H1 (cell line): ENCODE measurements around the gene PSMD5. TPM values are rescaled to one million over a fixed set of nuclear protein-coding genes. Genes with fewer than 3 reads are reported as not detected.

Source experiments
- CTCF ChIA-PET: fragments of 300-600 bp; sonication (Branson Sonifier 250); formaldehyde crosslinking; loops from one replicate; lab custom pipeline; 2021; ENCODE audit not compliant: partially characterized antibody; lab: Charles Lee
- POLR2A ChIA-PET: fragments of 300-600 bp; sonication (Branson Sonifier 250); formaldehyde crosslinking; loops from one replicate; lab custom pipeline; 2021; ENCODE audit warnings: inconsistent platforms; ENCODE audit not compliant: partially characterized antibody; lab: Charles Lee
- DNase-seq, 2 experiments: peaks; one replicate each; pipeline versions ENCODE4 v3.0.0 to v3.0.0-alpha.2; 2010 to 2022; ENCODE audit warnings: low spot score in 2 of 2, low read depth in 1 of 2, mixed read lengths in 1 of 2
- FAIRE-seq: peaks from 2 replicates; lab custom pipeline; 2011; peaks lifted over from hg19 to GRCh38; lab: Jason Lieb, UNC
- H2AFZ ChIP-seq: 2 replicates; pipeline ENCODE4 v1.8.1; 2012; ENCODE audit warnings: low read length, inconsistent platforms
- H2AK5ac ChIP-seq: 2 replicates; pipeline ENCODE4 v1.6.1; 2013; ENCODE audit warnings: low read depth, low read length
- H2BK120ac ChIP-seq: replicated peaks from 2 replicates; pipeline ENCODE3; 2013; ENCODE audit warnings: low read depth, low read length, inconsistent platforms
- H2BK12ac ChIP-seq: 2 replicates; pipeline ENCODE4 v1.6.1; 2013; ENCODE audit warnings: low read depth, low read length
- H2BK15ac ChIP-seq: 2 replicates; pipeline ENCODE4 v1.6.1; 2013; ENCODE audit warnings: low read length
- H2BK20ac ChIP-seq: 2 replicates; pipeline ENCODE4 v1.6.1; 2013; ENCODE audit warnings: low read length
- H2BK5ac ChIP-seq: 2 replicates; pipeline ENCODE4 v1.6.1; 2013; ENCODE audit warnings: low read depth, low read length
- H3K14ac ChIP-seq: 2 replicates; pipeline ENCODE4 v1.6.1; 2013; ENCODE audit warnings: inconsistent platforms; ENCODE audit not compliant: insufficient read length
- H3K18ac ChIP-seq: 2 replicates; pipeline ENCODE4 v1.6.1; 2013; ENCODE audit warnings: low read length; ENCODE audit errors: extremely low read depth
- H3K23ac ChIP-seq: 2 replicates; pipeline ENCODE4 v1.6.1; 2013; ENCODE audit warnings: inconsistent platforms; ENCODE audit not compliant: insufficient read length
- H3K23me2 ChIP-seq: 2 replicates; pipeline ENCODE4 v1.6.1; 2013; ENCODE audit warnings: low read depth, low read length
- H3K27ac ChIP-seq: 2 replicates; pipeline ENCODE4 v1.6.1; 2011; ENCODE audit warnings: low read depth, low read length, inconsistent platforms
- H3K27me3 ChIP-seq, 4 experiments: replicated peaks in 1 of 4; 1 replicate in 1 of 4; 2 replicates in 3 of 4; pipeline versions ENCODE4 v1.6.1 to v1.8.1; 2011 to 2013; ENCODE audit warnings: low read length in 3 of 4, mild to moderate bottlenecking in 3 of 4, inconsistent platforms in 2 of 4, mixed read lengths in 2 of 4, moderate library complexity in 1 of 4; ENCODE audit not compliant: control insufficient read depth in 3 of 4, insufficient read depth in 3 of 4; ENCODE audit errors: extremely low read depth in 1 of 4
- H3K36me3 ChIP-seq, 4 experiments: 2 replicates each; pipeline versions ENCODE4 v1.6.1 to v1.8.1; 2011 to 2013; ENCODE audit warnings: mild to moderate bottlenecking in 4 of 4, low read length in 3 of 4, moderate library complexity in 2 of 4, control low read depth in 1 of 4, inconsistent platforms in 1 of 4; ENCODE audit not compliant: insufficient read depth in 4 of 4, control insufficient read depth in 2 of 4
- H3K4ac ChIP-seq: replicated peaks from 2 replicates; pipeline ENCODE3; 2013; ENCODE audit warnings: low read length, low read depth, mixed read lengths, inconsistent platforms; ENCODE audit not compliant: insufficient read length
- H3K4me1 ChIP-seq, 4 experiments: replicated peaks in 1 of 4; 1 replicate in 1 of 4; 2 replicates in 3 of 4; pipeline versions ENCODE4 v1.6.1 to v1.8.1; 2011 to 2013; ENCODE audit warnings: low read length in 3 of 4, inconsistent platforms in 2 of 4, mixed read lengths in 1 of 4; ENCODE audit not compliant: insufficient read depth in 4 of 4, control insufficient read depth in 3 of 4
- H3K4me2 ChIP-seq, 2 experiments: 2 replicates each; pipeline versions ENCODE4 v1.6.1 to v1.8.1; 2011 to 2013; ENCODE audit warnings: low read depth in 2 of 2, low read length in 2 of 2, control low read depth in 1 of 2, inconsistent platforms in 1 of 2, mild to moderate bottlenecking in 1 of 2; ENCODE audit not compliant: insufficient read depth in 1 of 2
- H3K4me3 ChIP-seq, 4 experiments: fragments of 200-600, 300-600 bp in 1 of 4; sonication (generic), shearing (Covaris generic), sonication (Bioruptor Twin) in 1 of 4; 2 replicates each; pipeline versions ENCODE4 v1.5.1 to v1.8.1; 2011 to 2016; ENCODE audit warnings: low read length in 4 of 4, low read depth in 3 of 4, control low read depth in 2 of 4, inconsistent platforms in 2 of 4, mild to moderate bottlenecking in 2 of 4, mixed read lengths in 1 of 4, moderate library complexity in 1 of 4; ENCODE audit not compliant: insufficient read depth in 2 of 4; ENCODE audit errors: extremely low read depth in 1 of 4
- H3K56ac ChIP-seq: replicated peaks from 2 replicates; pipeline ENCODE3; 2013; ENCODE audit warnings: low read depth, mild to moderate bottlenecking, mixed read lengths, low read length, inconsistent platforms; ENCODE audit not compliant: insufficient read length
- H3K79me1 ChIP-seq: 2 replicates; pipeline ENCODE4 v1.6.1; 2013; ENCODE audit warnings: low read depth, low read length, control low read depth
- H3K79me2 ChIP-seq, 2 experiments: 2 replicates each; pipeline versions ENCODE4 v1.6.1 to v1.8.1; 2012 to 2013; ENCODE audit warnings: low read length in 2 of 2, mild to moderate bottlenecking in 2 of 2, inconsistent platforms in 1 of 2; ENCODE audit not compliant: insufficient read depth in 2 of 2, control insufficient read depth in 1 of 2
- H3K9ac ChIP-seq, 4 experiments: replicated peaks in 1 of 4; 1 replicate in 1 of 4; 2 replicates in 3 of 4; pipeline versions ENCODE4 v1.6.1 to v1.8.1; 2011 to 2013; ENCODE audit warnings: low read depth in 3 of 4, low read length in 3 of 4, control low read depth in 2 of 4, mild to moderate bottlenecking in 2 of 4, moderate library complexity in 2 of 4, inconsistent platforms in 1 of 4; ENCODE audit errors: extremely low read depth in 1 of 4
- H3K9me3 ChIP-seq, 2 experiments: 2 replicates each; pipeline versions ENCODE4 v1.6.1 to v1.8.1; 2012 to 2013; ENCODE audit warnings: mild to moderate bottlenecking in 2 of 2, moderate library complexity in 2 of 2, control low read depth in 1 of 2, inconsistent platforms in 1 of 2, low read depth in 1 of 2, low read length in 1 of 2, mixed read lengths in 1 of 2; ENCODE audit not compliant: insufficient read depth in 2 of 2
- H4K20me1 ChIP-seq, 2 experiments: replicated peaks in 1 of 2; 2 replicates each; pipeline versions ENCODE3 to v1.8.1; 2011 to 2013; ENCODE audit warnings: inconsistent platforms in 2 of 2, low read length in 2 of 2, mild to moderate bottlenecking in 1 of 2; ENCODE audit not compliant: insufficient read depth in 2 of 2, control insufficient read depth in 1 of 2
- H4K5ac ChIP-seq: 2 replicates; pipeline ENCODE4 v1.6.1; 2013; ENCODE audit warnings: low read length, low read depth, mixed read lengths, inconsistent platforms; ENCODE audit not compliant: insufficient read length
- H4K8ac ChIP-seq: 2 replicates; pipeline ENCODE4 v1.8.0; 2013; ENCODE audit warnings: mild to moderate bottlenecking, moderate library complexity, low read length, inconsistent platforms; ENCODE audit not compliant: insufficient read depth; ENCODE audit errors: extremely low read depth
- H4K91ac ChIP-seq: replicated peaks from 2 replicates; pipeline ENCODE3; 2013; ENCODE audit warnings: low read length, mixed read lengths, inconsistent platforms; ENCODE audit not compliant: insufficient read length
- BACH1 ChIP-seq: IDR thresholded peaks from 2 replicates; pipeline ENCODE4 v1.6.1; 2012; ENCODE audit warnings: low read length, improper control_type of control experiment
- CBX8 ChIP-seq: fragments of 300-800, 300-1000 bp; sonication (generic); IDR thresholded peaks from 2 replicates; pipeline ENCODE4 v1.7.1; 2016; ENCODE audit warnings: low read depth, low read length, borderline replicate concordance
- CHD2 ChIP-seq: IDR thresholded peaks from 2 replicates; pipeline ENCODE4 v1.6.1; 2012; ENCODE audit warnings: low read length, improper control_type of control experiment
- POLR2A ChIP-seq, 2 experiments: IDR thresholded peaks; 1 replicate in 1 of 2; 2 replicates in 1 of 2; pipeline ENCODE4 v1.6.1; 2011; ENCODE audit warnings: low read depth in 2 of 2, low read length in 2 of 2, mild to moderate bottlenecking in 2 of 2; ENCODE audit errors: control extremely low read depth in 1 of 2
- RNF2 ChIP-seq: fragments of 200-900, 300-1000 bp; sonication (generic); IDR thresholded peaks from 2 replicates; pipeline ENCODE4 v1.7.1; 2016; ENCODE audit warnings: borderline replicate concordance, low read depth, mild to moderate bottlenecking, antibody characterized with exemption, low read length; ENCODE audit not compliant: poor library complexity, severe bottlenecking; ENCODE audit errors: missing control alignments
- RXRA ChIP-seq: IDR thresholded peaks from 2 replicates; pipeline ENCODE4 v1.6.1; 2011; ENCODE audit warnings: low read depth, mild to moderate bottlenecking, low read length, moderate library complexity; ENCODE audit not compliant: insufficient read depth
- SIX5 ChIP-seq: IDR thresholded peaks from 2 replicates; pipeline ENCODE4 v1.6.1; 2011; ENCODE audit warnings: mild to moderate bottlenecking, low read depth, low read length
- WGBS, 2 experiments: shearing (Covaris generic) in 1 of 2; methylation state at CpG; one replicate each; pipeline versions ENCODE4 v1.1.6 to v1.1.7; 2013 to 2015; ENCODE audit warnings: low lambda C conversion rate in 2 of 2, mixed read lengths in 2 of 2, inconsistent platforms in 1 of 2, low coverage in 1 of 2, missing lambda C conversion rate in 1 of 2; ENCODE audit not compliant: insufficient replicate concordance in 2 of 2, insufficient coverage in 1 of 2, insufficient read length in 1 of 2; ENCODE audit errors: extremely low coverage in 1 of 2, missing lambda C conversion rate in 1 of 2; 5-methylcytosine and 5-hydroxymethylcytosine counted together
- polyA plus RNA-seq, 7 experiments: library from polyadenylated mRNA; depleted of rRNA in 3 of 7; stranded (reverse) in 5 of 7; unstranded in 2 of 7; fragments of >200 nt in 5 of 7; fragments of 200-250 nt in 2 of 7; gene quantifications; 1 replicate in 5 of 7; 2 replicates in 1 of 7; 4 replicates in 1 of 7; pipeline versions ENCODE4 v1.2.1 to v1.2.3, GENCODE V29; 2011 to 2013; ENCODE audit warnings: missing spikeins in 2 of 7, mixed read lengths in 2 of 7
- total RNA-seq: library from RNA; stranded (reverse); fragmentation: NEBNext Ultra II Directional; extraction: Animal tissue kit (Norgen Biotek cat#: 25700); gene quantifications from 2 replicates; pipeline ENCODE4 v1.2.1, GENCODE V29; 2021

PSMD5 gene
- total and polyA plus RNA-seq, 2 of the 8 experiments (the other 6 are each of a cell fraction or from before 2014, with no cell fraction given), result 19.2 to 30.5 TPM

GRCh38 chr9:120787933-120788332, 54.8 kb downstream of the PSMD5 start:
- Histone ChIP-seq H3K56ac (no peak overlapping the region), H3K27me3 (no peaks in the 10 kb centered on the region), H3K4me3 (no peak overlapping the region), H3K14ac (no peak overlapping the region), H3K23ac (no peak overlapping the region), H3K4ac (no peak overlapping the region), H3K36me3 (peaks cover 5 to 34% (median 17%) of the 10 kb centered on the region in 4 experiments; a peak in 7 of 8 replicates), H2BK5ac (no peak overlapping the region), H3K23me2 (no peaks in the 10 kb centered on the region; the same call in 1 of the 2 replicates), H4K20me1 (peaks cover 0 to 11% of the 10 kb centered on the region in 2 experiments), H3K4me2 (no peak overlapping the region), H3K9ac (no peak overlapping the region), H4K5ac (no peak overlapping the region), H4K8ac (no peak overlapping the region), H2BK120ac (no peak overlapping the region), H3K27ac (no peak overlapping the region), H3K18ac (no peak overlapping the region), H4K91ac (no peak overlapping the region)
- FAIRE-seq (no peak), DNase-seq (no peak)
- CTCF ChIA-PET, result interaction anchor here (1.1 kb wide), 1 partner anchor 13 kb away, joined by 4 read pairs; no protein-coding TSS in a partner anchor
- POLR2A ChIA-PET, result interaction anchor here (1.4 to 1.7 kb wide), 2 partner anchors 10 to 14 kb away, joined by 6 read pairs; no protein-coding TSS in a partner anchor
- 84% methylated on average over 4 of the region's 4 CpGs; no CpG with 5 or more reads in 1 of the 2 experiments for WGBS, 2 experiments
- TF ChIP-seq RNF2, result no peak
- no peak for TF ChIP-seq BACH1
- TF ChIP-seq CBX8, result no peak
- TF ChIP-seq CHD2, result no peak
- no peak for TF ChIP-seq RXRA
- no peak for TF ChIP-seq SIX5
- no peak for TF ChIP-seq POLR2A (IDR thresholded peaks at IDR 0.05; ENCODE audit: control extremely low read depth in 1 of 2, low read depth in 2 of 2, low read length in 2 of 2)
- TF ChIP-seq, all 59 proteins: peak for 0
- Histone ChIP-seq H3K79me1 (no peaks in the 10 kb centered on the region; the same call in 1 of the 2 replicates), H2BK20ac (no peak overlapping the region), H2AFZ (no peak overlapping the region), H3K4me1 (no peaks in the 10 kb centered on the region; a peak in 1 of 7 replicates), H2BK12ac (no peak overlapping the region), H2BK15ac (no peak overlapping the region), H3K79me2 (peaks cover 4 to 72% of the 10 kb centered on the region in 2 experiments), H3K9me3 (no peaks in the 10 kb centered on the region), H2AK5ac (no peak overlapping the region)
